SW480 (cell line): ENCODE data around the gene FBXO11.

ENCODE experiments used
- DNase-seq: peaks from one replicate; pipeline ENCODE4 v3.0.0-alpha.2; 2016; ENCODE audit warnings: low spot score

Gene FBXO11

DNA sequence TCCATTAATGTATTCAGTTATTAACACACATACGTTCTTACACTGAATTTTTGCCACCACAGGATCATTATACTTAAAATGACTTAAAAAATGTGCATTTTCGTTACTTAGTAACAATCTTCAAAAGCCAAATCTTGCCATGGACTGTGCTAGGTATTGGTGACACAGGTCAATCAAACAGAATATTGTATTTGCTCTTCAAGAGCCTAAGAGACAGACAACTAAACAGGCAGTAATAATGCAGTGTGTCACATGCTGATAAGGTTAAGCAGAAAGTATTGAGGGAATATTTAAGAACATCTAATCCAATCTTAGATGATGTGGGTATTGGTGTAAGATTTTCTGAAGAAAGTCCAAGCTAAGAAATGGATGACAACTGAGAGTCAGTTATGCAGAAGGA, 56.9 kb downstream of the FBXO11 start:
- DNase-seq = no peak

DNA sequence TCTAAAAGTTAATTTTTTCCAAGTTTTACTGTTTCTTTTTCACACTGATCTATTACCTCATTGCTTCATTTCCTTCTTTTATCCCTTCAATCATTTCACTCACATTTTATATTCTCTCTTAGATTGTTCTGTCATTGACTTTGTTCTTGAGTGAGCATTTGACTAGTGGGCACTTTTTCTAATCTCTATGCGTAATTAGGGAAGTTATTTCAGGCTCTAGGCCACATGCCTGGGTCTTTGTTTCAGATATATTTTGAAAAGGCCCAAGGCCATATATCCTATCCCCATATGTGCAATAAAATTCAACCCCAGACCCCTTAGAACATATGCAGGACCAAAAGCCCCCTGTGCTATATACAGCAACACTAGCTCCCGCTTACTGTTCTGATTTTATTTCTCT, 62.1 kb downstream of the FBXO11 start:
- DNase-seq = no peak

- no peak for DNase-seq
These were observed 62.9 kb downstream of the FBXO11 start for GRCh38 chr2:47843407-47843806.

- DNase-seq = no peak
These were observed 63.5 kb downstream of the FBXO11 start for GRCh38 chr2:47842846-47843245.

- DNase-seq = no peak
These were observed 67.6 kb downstream of the FBXO11 start for GRCh38 chr2:47838686-47839085.

- DNase-seq = no peak
These were observed 68.0 kb downstream of the FBXO11 start for GRCh38 chr2:47838249-47838648.

DNA sequence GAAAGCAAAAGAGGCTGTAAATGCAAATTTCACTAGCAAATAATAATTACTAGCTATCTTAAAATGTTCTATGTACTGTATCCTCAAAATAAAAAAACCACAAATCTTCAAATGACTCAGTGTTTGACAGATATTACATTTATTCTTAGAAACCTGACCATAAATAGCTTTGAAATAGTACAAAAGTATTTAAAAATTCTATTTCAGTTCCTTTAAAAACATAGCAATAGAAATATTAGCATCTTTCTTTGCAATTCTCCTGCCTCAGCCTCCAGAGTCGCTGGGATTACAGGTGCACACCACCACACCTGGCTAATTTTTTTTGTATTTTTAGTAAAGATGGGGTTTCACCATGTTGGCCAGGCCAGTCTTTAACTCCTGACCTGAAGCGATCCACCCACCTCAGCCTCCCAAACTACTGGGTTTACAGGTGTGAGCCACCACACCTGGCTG, 72.8 kb downstream of the FBXO11 start:
- no peak for DNase-seq

DNA sequence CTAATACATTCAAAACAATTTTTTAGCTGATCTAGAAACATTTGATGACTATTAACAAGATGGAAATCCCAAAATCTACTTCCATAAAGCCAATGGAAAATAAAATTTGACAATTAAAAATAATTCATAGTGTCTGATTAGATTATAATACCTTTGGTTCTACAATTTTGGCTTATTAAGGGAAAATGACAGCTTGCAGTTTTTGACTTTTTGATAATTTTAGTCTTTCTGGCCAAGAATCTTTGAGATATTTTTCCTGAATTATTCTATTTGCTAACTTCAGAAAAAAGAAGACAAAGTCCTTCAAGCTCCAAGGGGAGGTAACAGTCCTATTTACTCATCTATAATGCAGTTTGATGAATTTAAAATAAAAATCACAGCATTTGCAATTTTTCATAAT, 83.8 kb downstream of the FBXO11 start:
- DNase-seq = no peak

DNA sequence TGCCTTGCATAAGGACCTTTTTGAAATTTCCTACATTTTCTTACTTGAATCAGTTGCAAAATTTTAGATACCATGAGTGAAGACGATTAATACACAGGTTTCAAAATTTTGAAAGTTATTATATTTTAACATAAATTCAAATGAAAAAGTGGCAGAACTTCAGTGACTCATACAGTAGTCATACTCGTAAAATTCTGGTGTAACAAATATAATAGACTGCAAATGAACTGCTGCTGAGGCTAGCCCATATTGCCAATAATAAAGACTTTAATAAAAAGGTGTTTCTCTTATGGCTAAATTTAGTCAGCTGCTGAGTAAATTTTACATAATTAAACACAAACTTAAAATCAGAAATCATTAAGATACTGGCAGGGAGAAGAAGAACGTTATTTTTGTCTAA, 86.5 kb downstream of the FBXO11 start:
- DNase-seq = no peak

GRCh38 chr2:47818777-47819176, 87.5 kb downstream of the FBXO11 start:
- no peak for DNase-seq

- no peak for DNase-seq
These were observed 90.5 kb downstream of the FBXO11 start for GRCh38 chr2:47815764-47816163.

- DNase-seq = no peak
These were observed 94.6 kb downstream of the FBXO11 start for GRCh38 chr2:47811668-47812067.

DNA sequence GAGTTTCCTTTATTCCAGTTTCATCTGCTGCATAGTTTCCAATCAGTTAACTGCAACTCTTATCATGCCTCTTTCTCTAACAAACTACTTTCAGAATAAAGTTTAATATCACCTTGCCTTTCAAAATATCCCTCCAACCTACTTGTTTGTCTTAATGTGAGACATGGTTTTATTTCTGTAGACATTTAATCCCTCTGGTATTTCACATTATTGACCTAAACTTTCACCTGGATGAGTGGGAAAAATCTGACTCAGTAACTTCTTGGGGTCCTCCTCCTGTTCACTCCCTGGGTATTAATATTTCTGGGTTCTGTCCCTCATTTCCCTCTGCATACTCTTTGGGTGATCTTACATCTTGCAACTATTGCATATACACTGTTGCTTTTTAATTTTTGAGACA, 95.4 kb downstream of the FBXO11 start:
- no peak for DNase-seq

DNA sequence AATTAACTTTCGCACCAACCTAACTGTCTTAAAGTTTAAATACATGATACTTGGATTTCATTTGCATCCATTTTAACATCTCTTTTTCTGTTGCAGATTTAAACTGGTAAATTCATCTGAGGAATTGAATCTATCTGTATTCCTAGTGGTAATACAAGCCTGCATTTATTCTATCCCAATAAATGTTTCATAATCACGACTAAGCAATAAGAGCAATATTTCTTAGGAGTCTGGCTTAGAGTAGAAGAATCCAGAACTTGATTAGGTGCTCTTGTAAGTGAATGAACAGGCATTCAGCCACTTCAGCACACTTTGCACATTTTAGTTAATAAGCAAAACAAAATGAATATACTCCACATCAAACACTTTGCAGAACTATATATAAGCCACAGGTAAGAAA, 96.4 kb downstream of the FBXO11 start:
- no peak for DNase-seq

DNA sequence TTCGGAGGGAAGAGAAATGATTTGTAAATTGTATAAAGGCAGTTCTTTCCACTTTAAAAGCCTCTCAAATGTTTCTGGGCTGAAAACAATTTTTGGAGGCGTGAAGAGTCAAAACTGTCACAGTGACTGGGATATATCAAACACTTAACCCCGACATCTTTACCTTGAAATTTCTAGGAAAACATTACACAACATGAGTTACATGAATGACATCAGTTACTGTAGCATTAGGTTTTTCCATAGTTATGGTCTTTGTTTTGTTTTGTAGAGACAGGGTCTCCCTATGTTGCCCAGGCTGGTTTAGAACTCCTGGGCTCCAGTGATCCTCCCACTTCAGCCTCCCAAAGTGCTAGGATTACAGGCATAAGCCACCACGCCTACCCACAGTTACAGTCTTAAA, 97.7 kb downstream of the FBXO11 start:
- DNase-seq = no peak

DNA sequence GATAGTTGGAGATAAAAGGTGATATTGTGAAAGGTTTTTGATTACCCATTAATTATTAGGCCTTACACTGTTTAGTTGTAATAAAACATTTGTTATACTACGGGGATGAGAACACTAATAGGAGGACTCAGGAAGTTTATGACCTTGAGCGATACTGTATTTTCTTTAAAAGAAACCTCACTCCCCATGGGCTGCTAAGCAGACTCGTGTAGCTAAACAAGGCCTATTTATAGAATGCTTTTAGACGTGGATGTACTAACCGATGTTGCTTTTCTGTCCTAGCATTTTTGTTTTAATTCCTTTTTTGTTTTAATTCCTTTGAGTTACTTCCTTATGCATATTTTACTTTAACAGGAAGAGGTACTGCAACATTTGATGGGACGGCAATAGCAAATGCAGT, 100.4 kb downstream of the FBXO11 start:
- no peak for DNase-seq

GRCh38 chr2:47803770-47804169, 102.5 kb downstream of the FBXO11 start:
- DNase-seq = no peak

- no peak for DNase-seq
These were observed 102.9 kb downstream of the FBXO11 start for GRCh38 chr2:47803363-47803762.

DNA sequence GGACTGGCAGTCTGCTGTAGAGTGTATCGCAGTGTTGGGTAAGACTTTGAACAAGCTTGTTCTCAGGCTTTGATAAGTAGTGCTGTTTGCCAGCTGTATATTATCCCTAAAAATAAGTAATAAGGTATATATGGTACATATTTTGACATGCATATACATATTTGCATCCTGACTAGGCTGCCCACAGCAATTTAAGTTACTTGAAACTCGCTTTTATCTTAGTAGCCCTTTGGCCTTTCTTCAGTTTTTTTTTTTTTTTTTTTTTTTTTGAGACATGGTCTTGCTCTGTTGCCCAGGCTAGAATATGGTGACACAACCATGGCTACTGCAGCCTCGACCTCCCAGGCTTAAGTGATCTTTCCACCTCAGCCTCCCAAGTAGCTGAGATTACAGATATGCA, 105.2 kb downstream of the FBXO11 start:
- DNase-seq = no peak

- no peak for DNase-seq
These were observed 107.2 kb downstream of the FBXO11 start for GRCh38 chr2:47799031-47799609.

GRCh38 chr2:47798631-47799030, 107.7 kb downstream of the FBXO11 start:
- DNase-seq = no peak

GRCh38 chr2:47796090-47796697, 110.1 kb downstream of the FBXO11 start:
- DNase-seq = no peak

DNA sequence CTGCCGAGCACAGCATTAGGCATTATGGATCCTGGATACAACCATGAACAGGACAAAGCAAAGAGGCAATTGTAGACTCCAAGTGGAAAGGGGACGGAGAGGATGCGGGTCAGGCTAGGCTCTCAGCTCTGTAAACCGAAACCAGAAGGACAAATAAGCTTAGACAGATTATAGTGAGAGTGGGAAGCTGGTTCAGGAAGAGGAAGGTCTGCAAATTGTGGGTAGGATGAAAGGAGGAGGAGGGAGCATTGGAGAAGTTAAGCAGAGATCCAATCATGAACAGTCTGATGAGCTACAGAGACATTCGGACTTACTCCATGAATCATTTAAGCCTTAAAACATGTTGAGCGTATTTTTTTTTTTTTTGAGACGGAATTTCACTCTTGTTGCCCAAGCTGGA, 120.3 kb downstream of the FBXO11 start:
- no peak for DNase-seq

DNA sequence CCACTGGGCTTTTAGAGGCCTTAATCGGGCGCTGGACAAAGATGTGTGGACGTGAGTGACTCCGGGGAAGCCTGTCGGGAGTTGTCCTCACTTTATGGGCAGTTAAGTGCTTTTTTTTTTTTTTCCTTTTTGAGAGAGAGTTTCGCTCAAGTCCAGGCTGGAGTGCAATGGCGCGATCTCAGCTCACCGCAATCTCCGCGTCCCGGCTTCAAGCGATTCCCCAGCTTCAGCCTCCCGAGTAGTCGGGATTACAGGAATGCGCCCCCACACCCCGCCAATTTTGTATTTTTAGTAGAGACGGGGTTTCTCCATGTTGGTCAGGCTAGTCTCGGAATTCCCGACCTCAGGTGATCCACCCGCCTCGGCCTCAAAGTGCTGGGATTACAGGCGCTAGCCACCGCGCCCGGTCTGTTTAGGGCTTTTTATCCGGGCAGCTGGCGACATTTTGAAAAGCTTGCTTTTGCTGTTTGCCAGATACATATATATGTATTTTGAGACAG, 121.9 kb downstream of the FBXO11 start:
- no peak for DNase-seq
